ENCODE measurements around the gene PTPRM.

The PTPRM gene

GRCh38 chr18:7568426-7568825 is 1.3 kb downstream of the PTPRM start:
- peak; percentile 41 for TF ChIP-seq CTCF (IDR thresholded peaks at IDR 0.05)
- H3K4me1 Mint-ChIP-seq: peaks cover 42% of the 10 kb centered on the region
- peak; percentile 83 for DNase-seq
- H3K9me3 Mint-ChIP-seq: peaks cover 14% of the 10 kb centered on the region
- H3K27me3 Mint-ChIP-seq (ENCODE audit: low read depth, poor library complexity): peaks cover 18% of the 10 kb centered on the region
- peak overlapping the region; percentile 88 for H3K4me3 Mint-ChIP-seq
- peaks cover 14% of the 10 kb centered on the region for H3K36me3 Mint-ChIP-seq (ENCODE audit: low read depth)
- H3K27ac Mint-ChIP-seq: no peak overlapping the region

- Mint-ChIP-seq H3K36me3 (ENCODE audit: low read depth) (peaks cover 14% of the 10 kb centered on the region), H3K4me3 (no peak overlapping the region), H3K27ac (no peak overlapping the region), H3K4me1 (peaks cover 33% of the 10 kb centered on the region), H3K27me3 (ENCODE audit: low read depth, poor library complexity) (peaks cover 6% of the 10 kb centered on the region), H3K9me3 (peaks cover 14% of the 10 kb centered on the region)
- TF ChIP-seq CTCF (IDR thresholded peaks at IDR 0.05): no peak
- DNase-seq: no peak
Observed at GRCh38 chr18:7571626-7572025, 4.5 kb downstream of the PTPRM start.

- Mint-ChIP-seq H3K4me3 (no peak overlapping the region), H3K27ac (no peak overlapping the region), H3K36me3 (ENCODE audit: low read depth) (peaks cover 14% of the 10 kb centered on the region), H3K4me1 (peaks cover 38% of the 10 kb centered on the region), H3K9me3 (peaks cover 14% of the 10 kb centered on the region), H3K27me3 (ENCODE audit: low read depth, poor library complexity) (peaks cover 6% of the 10 kb centered on the region)
- TF ChIP-seq CTCF (IDR thresholded peaks at IDR 0.05): no peak
- DNase-seq: no peak
Observed at GRCh38 chr18:7572822-7573221, 5.7 kb downstream of the PTPRM start.

- Mint-ChIP-seq H3K27me3 (ENCODE audit: low read depth, poor library complexity) (peaks cover 6% of the 10 kb centered on the region), H3K27ac (peak overlapping the region; percentile 88), H3K9me3 (peaks cover 6% of the 10 kb centered on the region), H3K4me1 (peaks cover 30% of the 10 kb centered on the region), H3K4me3 (no peak overlapping the region), H3K36me3 (ENCODE audit: low read depth) (peaks cover under 1% of the 10 kb centered on the region)
- TF ChIP-seq CTCF (IDR thresholded peaks at IDR 0.05): no peak
- DNase-seq: no peak
Observed at GRCh38 chr18:7575465-7576028, 8.4 kb downstream of the PTPRM start.

GRCh38 chr18:7576077-7576476 is 9.0 kb downstream of the PTPRM start:
- H3K27me3 Mint-ChIP-seq (ENCODE audit: low read depth, poor library complexity): peaks cover 6% of the 10 kb centered on the region
- H3K9me3 Mint-ChIP-seq: peaks cover 2% of the 10 kb centered on the region
- no peak overlapping the region for H3K27ac Mint-ChIP-seq
- no peak for TF ChIP-seq CTCF (IDR thresholded peaks at IDR 0.05)
- DNase-seq: no peak
- peaks cover 30% of the 10 kb centered on the region for H3K4me1 Mint-ChIP-seq
- H3K36me3 Mint-ChIP-seq (ENCODE audit: low read depth): no peaks in the 10 kb centered on the region
- H3K4me3 Mint-ChIP-seq: no peak overlapping the region

- peaks cover 30% of the 10 kb centered on the region for H3K4me1 Mint-ChIP-seq
- H3K9me3 Mint-ChIP-seq: no peaks in the 10 kb centered on the region
- H3K36me3 Mint-ChIP-seq (ENCODE audit: low read depth): no peaks in the 10 kb centered on the region
- no peak overlapping the region for H3K4me3 Mint-ChIP-seq
- no peak overlapping the region for H3K27ac Mint-ChIP-seq
- TF ChIP-seq CTCF (IDR thresholded peaks at IDR 0.05): no peak
- no peak for DNase-seq
- H3K27me3 Mint-ChIP-seq (ENCODE audit: low read depth, poor library complexity): peaks cover 6% of the 10 kb centered on the region
Observed at GRCh38 chr18:7576685-7577084, 9.6 kb downstream of the PTPRM start.
